Panc1 (cell line): ENCODE data around the gene SPDYE2B.
"Not testable (repeated sequence)": the region's sequence is repeated elsewhere in the genome, so short reads cannot be mapped to it uniquely, and the experiment has no call there.

Experiments
- CTCF ChIP-seq: fragments of 450-650 bp; IDR thresholded peaks from 2 replicates; pipeline ENCODE4 v1.5.1; 2017; ENCODE audit warnings: mild to moderate bottlenecking
- POLR2AphosphoS5 ChIP-seq: IDR thresholded peaks from 2 replicates; pipeline ENCODE4 v1.6.1; 2012; ENCODE audit warnings: mild to moderate bottlenecking, low read depth, low read length, moderate library complexity
- SIN3A ChIP-seq: IDR thresholded peaks from 2 replicates; pipeline ENCODE4 v1.6.1; 2012; ENCODE audit warnings: low read depth, mild to moderate bottlenecking, low read length, moderate library complexity, borderline replicate concordance; ENCODE audit not compliant: insufficient read depth

DNA sequence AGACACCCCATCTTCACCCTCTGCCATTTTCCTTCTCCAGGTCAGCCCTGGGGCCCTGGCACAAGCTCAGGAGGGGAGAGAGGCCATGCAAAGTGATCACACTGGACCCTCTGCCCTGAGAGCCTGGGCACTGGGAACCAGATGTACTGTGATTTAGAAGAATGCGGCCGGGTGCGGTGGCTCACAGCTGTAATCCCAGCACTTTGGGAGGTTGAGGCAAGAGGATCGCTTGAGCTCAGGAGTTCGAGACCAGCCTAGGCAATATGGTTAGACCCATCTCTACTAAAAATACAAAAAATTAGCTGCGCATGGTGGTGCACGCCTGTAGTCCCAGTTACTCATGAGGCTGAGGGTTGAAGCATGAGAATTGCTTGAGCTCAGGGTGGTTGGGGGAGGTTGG is 2.3 kb upstream of the SPDYE2B start:
- not testable (repeated sequence) for TF ChIP-seq CTCF, POLR2AphosphoS5, SIN3A
